Measurements from ENCODE around the gene ASTN2. TPM values are rescaled to one million over a fixed set of nuclear protein-coding genes. Genes with fewer than 3 reads are reported as not detected.

The ASTN2 gene
- total RNA-seq, 1 donor from 2014 or later: 15.9 TPM

GRCh38 chr9:117266855-117267497 lies 147.9 kb downstream of the ASTN2 start:
- Mint-ChIP-seq H3K4me1 (ENCODE audit: unreplicated experiment) (no peaks in the 10 kb centered on the region), H3K27ac (no peak overlapping the region), H3K4me3 (no peak overlapping the region), H3K36me3 (no peaks in the 10 kb centered on the region), H3K27me3 (no peaks in the 10 kb centered on the region), H3K9me3 (no peaks in the 10 kb centered on the region)
- TF ChIP-seq CTCF (conservative IDR thresholded peaks at IDR 0.05): no peak
- no peak for DNase-seq (ENCODE audit: extremely low spot score, unreplicated experiment)

- Mint-ChIP-seq H3K9me3 (no peaks in the 10 kb centered on the region), H3K36me3 (no peaks in the 10 kb centered on the region), H3K4me1 (ENCODE audit: unreplicated experiment) (no peaks in the 10 kb centered on the region), H3K27me3 (no peaks in the 10 kb centered on the region), H3K4me3 (no peak overlapping the region), H3K27ac (no peak overlapping the region)
- no peak for TF ChIP-seq CTCF (conservative IDR thresholded peaks at IDR 0.05)
- DNase-seq (ENCODE audit: extremely low spot score, unreplicated experiment): no peak
Observed at GRCh38 chr9:117265253-117265652, 149.6 kb downstream of the ASTN2 start.

GRCh38 chr9:117258184-117258866 lies 156.5 kb downstream of the ASTN2 start:
- Mint-ChIP-seq H3K4me1 (ENCODE audit: unreplicated experiment) (peaks cover 15% of the 10 kb centered on the region), H3K27ac (no peak overlapping the region), H3K27me3 (peaks cover 7% of the 10 kb centered on the region), H3K4me3 (no peak overlapping the region), H3K36me3 (no peaks in the 10 kb centered on the region), H3K9me3 (no peaks in the 10 kb centered on the region)
- no peak for DNase-seq (ENCODE audit: extremely low spot score, unreplicated experiment)
- no peak for TF ChIP-seq CTCF (conservative IDR thresholded peaks at IDR 0.05)

- H3K36me3 Mint-ChIP-seq: no peaks in the 10 kb centered on the region
- H3K9me3 Mint-ChIP-seq: no peaks in the 10 kb centered on the region
- H3K27me3 Mint-ChIP-seq: peaks cover 7% of the 10 kb centered on the region
- H3K4me3 Mint-ChIP-seq: no peak overlapping the region
- TF ChIP-seq CTCF (conservative IDR thresholded peaks at IDR 0.05): no peak
- H3K4me1 Mint-ChIP-seq (ENCODE audit: unreplicated experiment): peaks cover 9% of the 10 kb centered on the region
- DNase-seq (ENCODE audit: extremely low spot score, unreplicated experiment): no peak
- H3K27ac Mint-ChIP-seq: no peak overlapping the region
Observed at GRCh38 chr9:117253261-117253660, 161.6 kb downstream of the ASTN2 start.

GRCh38 chr9:117250610-117251215 lies 164.1 kb downstream of the ASTN2 start:
- no peaks in the 10 kb centered on the region for H3K9me3 Mint-ChIP-seq
- no peak for DNase-seq (ENCODE audit: extremely low spot score, unreplicated experiment)
- no peaks in the 10 kb centered on the region for H3K36me3 Mint-ChIP-seq
- H3K4me1 Mint-ChIP-seq (ENCODE audit: unreplicated experiment): no peaks in the 10 kb centered on the region
- H3K27ac Mint-ChIP-seq: peak overlapping the region; percentile 12
- H3K27me3 Mint-ChIP-seq: peaks cover 9% of the 10 kb centered on the region
- TF ChIP-seq CTCF (conservative IDR thresholded peaks at IDR 0.05): no peak
- H3K4me3 Mint-ChIP-seq: no peak overlapping the region
